GM12865 (cell line): ENCODE measurements around the gene SLC5A11.

Experiments
- DNase-seq: peaks from one replicate; pipeline ENCODE4 v3.0.0; 2010; ENCODE audit warnings: low read depth
- H3K4me3 ChIP-seq: 2 replicates; pipeline ENCODE4 v1.5.1; 2011; ENCODE audit warnings: mild to moderate bottlenecking, low read depth, low read length, control low read depth
- TF ChIP-seq, protein P1 (sequence below): IDR thresholded peaks from 2 replicates; pipeline ENCODE4 v1.5.1; 2011; ENCODE audit warnings: low read length, control low read depth, low read depth, inconsistent platforms; ENCODE audit not compliant: insufficient read depth; ENCODE audit errors: missing control alignments

The SLC5A11 gene

GRCh38 chr16:24861461-24861860 is 15.7 kb downstream of the SLC5A11 start:
- DNase-seq, result no peak
- TF ChIP-seq, protein P1, sequence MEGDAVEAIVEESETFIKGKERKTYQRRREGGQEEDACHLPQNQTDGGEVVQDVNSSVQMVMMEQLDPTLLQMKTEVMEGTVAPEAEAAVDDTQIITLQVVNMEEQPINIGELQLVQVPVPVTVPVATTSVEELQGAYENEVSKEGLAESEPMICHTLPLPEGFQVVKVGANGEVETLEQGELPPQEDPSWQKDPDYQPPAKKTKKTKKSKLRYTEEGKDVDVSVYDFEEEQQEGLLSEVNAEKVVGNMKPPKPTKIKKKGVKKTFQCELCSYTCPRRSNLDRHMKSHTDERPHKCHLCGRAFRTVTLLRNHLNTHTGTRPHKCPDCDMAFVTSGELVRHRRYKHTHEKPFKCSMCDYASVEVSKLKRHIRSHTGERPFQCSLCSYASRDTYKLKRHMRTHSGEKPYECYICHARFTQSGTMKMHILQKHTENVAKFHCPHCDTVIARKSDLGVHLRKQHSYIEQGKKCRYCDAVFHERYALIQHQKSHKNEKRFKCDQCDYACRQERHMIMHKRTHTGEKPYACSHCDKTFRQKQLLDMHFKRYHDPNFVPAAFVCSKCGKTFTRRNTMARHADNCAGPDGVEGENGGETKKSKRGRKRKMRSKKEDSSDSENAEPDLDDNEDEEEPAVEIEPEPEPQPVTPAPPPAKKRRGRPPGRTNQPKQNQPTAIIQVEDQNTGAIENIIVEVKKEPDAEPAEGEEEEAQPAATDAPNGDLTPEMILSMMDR, result no peak
- no peak overlapping the region for H3K4me3 ChIP-seq

GRCh38 chr16:24863582-24864437 is 18.0 kb downstream of the SLC5A11 start:
- TF ChIP-seq, protein P1, result no peak
- no peak overlapping the region for H3K4me3 ChIP-seq
- DNase-seq, result no peak

- DNase-seq, result no peak
- TF ChIP-seq, protein P1, result no peak
- no peak overlapping the region for H3K4me3 ChIP-seq
Measured at GRCh38 chr16:24869033-24869432, 23.3 kb downstream of the SLC5A11 start.

GRCh38 chr16:24871891-24872290 is 26.1 kb downstream of the SLC5A11 start:
- TF ChIP-seq, protein P1, result no peak
- no peak for DNase-seq
- no peak overlapping the region for H3K4me3 ChIP-seq

DNA sequence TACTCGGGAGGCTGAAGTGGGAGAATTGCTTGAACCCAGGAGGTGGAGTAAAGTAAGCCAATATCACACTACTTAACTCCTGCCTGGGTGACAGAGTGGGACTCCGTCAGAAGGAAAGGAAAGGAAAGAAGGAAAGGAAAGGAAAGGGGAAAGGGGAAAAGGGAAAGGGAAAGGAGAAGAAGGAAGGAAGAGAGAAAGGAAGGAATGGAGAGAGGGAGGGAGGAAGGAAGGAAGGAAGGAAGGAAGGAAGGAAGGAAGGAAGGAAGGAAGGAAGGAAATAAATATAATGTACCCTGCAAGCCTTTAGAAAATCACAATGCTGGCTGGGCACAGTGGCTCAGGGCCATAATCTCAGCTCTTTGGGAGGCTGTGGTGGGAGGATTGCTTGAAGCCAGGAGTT is 27.3 kb downstream of the SLC5A11 start:
- no peak for DNase-seq
- TF ChIP-seq, protein P1, result no peak
- no peak overlapping the region for H3K4me3 ChIP-seq

DNA sequence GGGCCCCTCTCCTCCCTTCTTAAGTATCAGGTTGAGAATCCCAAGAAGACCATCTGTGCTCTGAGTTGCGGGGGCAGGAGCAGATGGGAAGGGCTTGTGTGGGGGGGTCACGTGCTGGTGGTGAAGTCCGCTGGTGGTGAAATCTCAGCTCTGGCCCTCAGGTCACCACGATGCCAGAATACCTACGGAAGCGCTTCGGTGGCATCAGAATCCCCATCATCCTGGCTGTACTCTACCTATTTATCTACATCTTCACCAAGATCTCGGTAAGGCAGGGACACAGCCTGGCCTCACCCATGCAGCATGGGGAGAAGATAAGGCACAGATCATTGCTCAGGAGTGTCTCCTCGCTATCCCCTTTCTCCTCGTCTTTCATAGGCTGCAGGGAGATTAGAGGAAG is 29.7 kb downstream of the SLC5A11 start:
- no peak overlapping the region for H3K4me3 ChIP-seq
- TF ChIP-seq, protein P1, result no peak
- no peak for DNase-seq

- H3K4me3 ChIP-seq, result no peak overlapping the region
- TF ChIP-seq, protein P1, result no peak
- DNase-seq, result no peak
Measured at GRCh38 chr16:24876231-24876630, 30.5 kb downstream of the SLC5A11 start.
